Stimulated activated CD4-positive, alpha-beta T cell treated with anti-CD3 and anti-CD28 coated beads, Interleukin-1b, Interleukin-23, amount 100 ng/mL, for 24 hours (primary cell): ENCODE results near the gene ADO.
A peak's percentile ranks its signal among the peaks of the same experiment; 100 is the strongest.

Source experiments
- DNase-seq, 4 experiments: peaks; one replicate each; pipeline ENCODE4 v3.0.0-alpha.2; 2020; ENCODE audit warnings: low read depth in 4 of 4, low spot score in 1 of 4

The ADO gene

DNA sequence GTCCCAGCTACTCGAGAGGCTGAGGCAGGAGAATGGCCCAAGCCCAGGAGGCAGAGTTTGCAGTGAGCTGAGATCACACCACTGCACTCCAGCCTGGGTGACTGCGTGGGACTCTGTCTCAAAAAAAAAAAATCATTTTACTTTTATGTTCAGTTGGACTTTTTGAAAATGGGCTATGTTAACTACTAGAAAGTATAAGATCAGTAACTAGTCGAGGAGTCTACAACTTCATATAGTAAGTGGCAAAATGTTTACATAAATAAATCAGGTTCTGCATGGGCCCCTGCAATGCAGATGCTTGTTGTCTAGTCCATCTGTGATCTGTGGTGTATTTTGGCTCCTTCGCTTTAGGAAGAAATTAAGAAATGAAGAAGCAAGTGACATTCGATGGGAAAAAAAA lies 12.3 kb upstream of the ADO start:
- DNase-seq, result no peak

DNA sequence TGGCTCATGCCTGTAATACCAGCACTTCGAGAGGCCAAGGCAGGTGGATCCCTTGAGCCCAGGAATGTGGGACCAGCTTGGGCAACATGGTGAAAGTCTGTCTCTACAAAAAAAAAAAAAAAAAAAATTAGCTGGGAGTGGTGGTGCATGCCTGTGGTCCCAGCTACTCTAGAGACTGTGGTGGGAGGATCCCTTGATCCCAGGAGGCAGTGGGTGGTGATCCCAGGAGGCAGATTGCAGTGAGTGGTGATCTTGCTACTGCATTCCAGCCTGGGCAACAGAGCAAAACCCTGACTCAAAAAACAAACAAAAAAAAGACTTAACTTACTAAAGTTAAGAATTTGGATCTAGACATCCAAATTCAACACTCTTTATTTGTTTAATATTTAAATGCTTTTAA lies 10.2 kb upstream of the ADO start:
- DNase-seq, result no peak

DNA sequence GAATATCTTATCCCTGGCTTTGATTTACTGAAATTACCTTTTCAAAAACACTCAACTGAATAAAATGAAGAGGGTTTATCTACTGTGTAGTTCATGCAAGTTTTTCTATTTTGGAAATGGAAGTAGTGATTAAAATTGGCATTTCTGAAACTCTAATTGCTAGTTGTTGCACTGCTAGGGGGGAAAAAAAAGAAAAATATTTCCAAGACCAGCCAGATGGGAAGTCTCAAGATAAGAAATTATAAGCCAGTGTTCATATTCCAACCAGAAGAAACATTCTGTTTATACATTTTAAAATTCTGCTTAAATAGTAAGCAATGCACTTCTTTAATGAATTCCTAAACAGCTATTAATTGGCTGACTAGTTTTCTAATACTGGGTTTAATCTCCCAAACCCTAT lies 9.4 kb upstream of the ADO start:
- DNase-seq, result no peak

DNA sequence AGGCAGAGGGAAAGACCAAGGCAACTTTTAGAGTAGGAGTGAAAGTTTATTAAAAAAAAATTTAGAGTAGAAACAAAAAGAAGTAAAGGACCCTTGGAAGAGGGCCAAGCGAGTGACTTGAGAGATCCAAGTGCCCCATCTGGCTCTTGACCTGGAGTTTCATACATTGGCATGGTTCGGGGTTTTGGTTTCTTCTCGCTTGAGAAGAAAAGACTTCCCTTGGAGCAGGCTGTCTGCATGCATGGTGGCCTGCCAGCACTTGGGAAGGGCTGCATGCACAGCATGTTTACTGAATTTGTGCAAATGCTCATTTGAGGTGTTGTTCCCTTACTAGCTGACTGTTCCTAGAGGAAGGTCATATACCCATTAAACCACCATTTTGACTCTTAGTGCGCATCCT lies 8.8 kb upstream of the ADO start:
- no peak for DNase-seq

DNA sequence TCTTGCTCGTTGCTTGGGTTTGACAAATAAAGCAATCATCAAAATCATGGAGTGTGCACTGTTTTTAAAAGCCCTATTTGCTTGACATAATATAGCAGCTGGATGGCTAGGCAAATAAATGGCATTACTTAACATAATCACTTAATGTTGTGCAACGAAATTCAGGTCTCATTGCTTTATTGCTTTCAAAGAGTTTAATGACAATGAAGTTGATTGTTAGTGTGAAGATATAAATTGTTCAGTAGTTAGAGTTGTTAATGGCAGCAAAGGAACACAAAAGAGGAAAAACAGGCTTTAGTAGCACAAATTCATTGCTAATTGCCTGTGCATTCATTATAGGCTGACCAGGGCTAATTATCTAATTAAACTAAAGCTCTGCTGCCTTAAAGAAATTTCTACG lies 7.6 kb upstream of the ADO start:
- DNase-seq, result no peak

DNA sequence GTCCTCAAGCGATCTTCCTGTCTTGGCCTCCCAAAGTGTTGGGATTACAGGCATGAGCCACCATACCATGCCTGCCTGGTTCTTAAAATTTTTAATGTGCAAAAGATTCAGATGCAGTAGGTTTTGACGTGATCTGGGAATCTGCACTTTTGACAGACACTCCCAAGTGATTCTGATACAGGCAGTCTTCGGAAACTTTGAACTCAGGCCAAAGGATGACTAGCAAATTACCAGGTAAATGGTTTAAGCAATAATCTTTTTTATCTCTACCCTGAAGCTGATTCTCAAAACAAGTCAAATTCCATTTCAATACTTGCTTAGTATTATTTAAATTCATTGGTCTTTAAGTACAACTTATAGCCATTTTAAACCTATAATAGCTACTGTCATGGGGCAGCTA lies 2.6 kb upstream of the ADO start:
- DNase-seq, result no peak

DNA sequence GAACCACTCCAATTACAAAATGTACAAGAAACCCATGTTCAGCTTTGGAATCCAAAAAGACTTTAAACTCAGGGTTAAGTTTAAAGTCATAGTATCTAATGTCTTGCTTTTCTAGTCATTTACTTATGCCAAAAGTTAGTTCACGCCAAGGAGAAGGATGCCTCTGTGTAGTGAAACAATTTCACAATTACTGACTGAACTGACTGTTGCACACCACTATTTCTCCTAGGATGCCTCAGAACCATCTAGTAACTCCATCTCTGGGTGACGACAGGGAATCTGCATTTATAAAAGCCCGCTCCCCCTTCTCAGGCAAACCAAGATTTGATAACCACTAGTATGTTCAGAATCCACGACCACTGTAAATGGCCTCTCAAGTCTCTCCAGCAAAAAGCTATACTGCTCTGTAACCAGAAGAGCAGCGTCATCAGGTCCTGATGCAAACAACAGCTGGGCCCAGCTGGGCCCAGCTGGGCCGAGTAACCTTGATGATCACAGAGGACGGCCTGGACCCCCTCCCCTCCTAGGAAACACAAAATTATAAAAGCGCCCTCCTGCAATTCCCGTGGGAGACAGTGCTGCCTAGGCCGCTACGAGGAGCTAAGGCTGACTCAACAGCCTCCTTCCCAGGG lies 680 bp upstream of the ADO start:
- no peak for DNase-seq

DNA sequence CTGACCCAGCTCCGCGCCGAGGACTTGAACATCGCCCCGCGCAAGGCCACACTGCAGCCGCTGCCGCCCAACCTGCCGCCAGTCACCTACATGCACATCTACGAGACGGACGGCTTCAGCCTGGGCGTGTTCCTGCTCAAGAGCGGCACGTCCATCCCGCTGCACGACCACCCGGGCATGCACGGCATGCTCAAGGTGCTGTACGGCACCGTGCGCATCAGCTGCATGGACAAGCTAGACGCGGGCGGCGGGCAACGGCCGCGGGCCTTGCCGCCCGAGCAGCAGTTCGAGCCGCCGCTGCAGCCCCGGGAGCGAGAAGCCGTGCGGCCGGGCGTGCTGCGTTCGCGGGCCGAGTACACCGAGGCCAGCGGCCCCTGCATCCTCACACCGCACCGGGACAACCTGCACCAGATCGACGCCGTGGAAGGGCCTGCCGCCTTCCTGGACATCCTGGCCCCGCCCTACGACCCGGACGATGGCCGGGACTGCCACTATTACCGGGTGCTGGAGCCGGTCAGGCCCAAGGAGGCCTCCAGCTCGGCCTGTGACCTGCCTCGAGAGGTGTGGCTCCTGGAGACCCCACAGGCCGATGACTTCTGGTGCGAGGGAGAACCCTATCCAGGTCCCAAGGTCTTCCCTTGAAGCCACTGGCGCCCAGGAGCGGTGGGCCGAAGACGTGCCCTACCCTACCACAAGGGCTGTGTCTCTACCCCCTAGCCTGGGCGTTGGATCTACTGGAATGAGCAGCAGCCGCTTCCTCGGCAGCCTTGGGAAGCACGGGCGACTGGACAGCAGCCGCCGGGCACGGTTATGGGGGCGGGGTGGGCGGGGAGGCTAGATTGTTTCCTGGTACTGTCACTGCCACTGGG lies 945 bp downstream of the ADO start:
- no peak for DNase-seq

DNA sequence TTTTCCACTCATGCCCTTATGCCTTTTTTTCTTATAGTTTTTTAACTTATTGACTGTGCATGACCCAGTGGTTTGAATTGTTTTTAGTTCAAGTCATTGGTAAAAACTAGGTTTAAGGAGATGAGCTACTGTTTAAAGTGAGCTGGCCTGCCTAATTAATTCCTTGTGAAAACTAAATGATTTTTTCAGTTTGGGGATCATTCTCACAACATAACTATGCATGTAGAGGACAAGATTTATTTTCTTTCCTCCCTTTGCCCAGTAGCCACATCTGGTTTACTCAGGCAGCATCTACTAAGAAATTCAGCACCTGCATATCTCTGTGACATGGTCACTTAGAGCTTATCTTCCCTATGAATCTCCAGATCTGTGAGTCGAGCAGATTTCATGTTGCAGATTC lies 1.7 kb downstream of the ADO start:
- no peak for DNase-seq

DNA sequence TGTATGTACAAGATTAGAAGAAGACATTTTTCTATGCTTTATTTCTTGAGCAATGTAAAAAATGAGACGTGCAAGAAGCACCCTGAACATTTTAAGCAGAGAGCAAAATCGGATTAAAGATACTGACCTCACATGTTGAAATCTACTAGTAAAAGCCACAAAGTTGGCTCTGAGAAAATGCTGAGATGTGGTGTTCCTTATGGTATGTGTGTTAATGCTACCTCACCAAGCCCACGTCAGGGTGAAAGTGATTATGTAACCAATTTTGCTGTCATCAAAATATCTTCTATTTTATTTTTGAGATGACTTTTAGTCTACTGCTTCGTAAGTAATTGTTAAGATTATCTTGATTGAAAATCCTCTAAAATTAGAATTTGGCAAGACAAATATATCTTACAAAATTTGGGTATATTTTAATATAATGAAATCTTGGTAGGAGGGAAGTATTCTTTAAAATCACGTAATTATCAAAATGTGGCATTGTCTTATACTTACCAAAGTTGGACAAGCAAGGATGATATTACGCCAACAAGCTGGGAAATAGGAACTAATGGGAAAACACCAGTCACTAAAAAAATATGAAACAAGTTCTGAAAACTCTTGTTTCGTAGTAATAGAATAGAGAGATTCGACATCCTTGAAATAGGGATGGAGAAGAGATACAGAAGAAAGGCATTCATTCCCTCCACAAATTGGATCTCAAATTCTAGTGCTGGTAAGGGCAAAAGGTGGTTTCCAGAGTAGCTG lies 5.8 kb downstream of the ADO start:
- DNase-seq, result no peak

DNA sequence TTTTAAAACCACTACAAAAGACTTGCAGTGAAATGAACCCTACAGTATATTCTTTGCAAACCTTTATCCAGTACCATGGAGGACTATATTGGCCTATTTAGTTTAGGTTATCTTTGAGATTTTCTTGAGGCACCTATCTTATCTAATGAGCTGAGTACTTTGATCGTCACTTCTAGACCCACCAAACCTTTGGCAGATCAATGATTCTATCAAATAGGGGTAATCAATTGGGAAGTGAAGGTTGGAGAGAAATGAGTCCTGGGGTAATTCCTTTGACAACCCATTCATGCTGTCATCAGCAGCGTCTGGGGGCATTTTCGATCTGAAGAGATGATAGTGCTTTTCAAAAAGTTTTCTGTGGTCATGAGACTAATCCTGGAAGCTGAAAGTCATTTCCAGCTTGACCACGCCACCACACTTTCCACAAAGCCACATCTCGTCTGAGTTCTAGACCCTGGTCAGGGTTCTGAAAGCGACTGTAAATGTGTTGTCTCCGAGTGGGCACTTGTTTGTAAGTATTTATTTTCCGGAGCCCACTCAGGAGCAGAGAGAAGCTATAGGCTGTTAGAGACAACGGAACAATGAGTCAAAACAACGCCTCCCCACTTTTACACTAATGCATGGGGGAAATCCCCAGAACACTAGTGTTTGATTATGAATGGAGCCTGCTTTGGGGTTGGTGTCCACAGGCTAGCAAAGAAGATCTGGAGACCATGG lies 6.8 kb downstream of the ADO start:
- DNase-seq, result peak in 2 of 4 experiments; percentile 53 to 71

DNA sequence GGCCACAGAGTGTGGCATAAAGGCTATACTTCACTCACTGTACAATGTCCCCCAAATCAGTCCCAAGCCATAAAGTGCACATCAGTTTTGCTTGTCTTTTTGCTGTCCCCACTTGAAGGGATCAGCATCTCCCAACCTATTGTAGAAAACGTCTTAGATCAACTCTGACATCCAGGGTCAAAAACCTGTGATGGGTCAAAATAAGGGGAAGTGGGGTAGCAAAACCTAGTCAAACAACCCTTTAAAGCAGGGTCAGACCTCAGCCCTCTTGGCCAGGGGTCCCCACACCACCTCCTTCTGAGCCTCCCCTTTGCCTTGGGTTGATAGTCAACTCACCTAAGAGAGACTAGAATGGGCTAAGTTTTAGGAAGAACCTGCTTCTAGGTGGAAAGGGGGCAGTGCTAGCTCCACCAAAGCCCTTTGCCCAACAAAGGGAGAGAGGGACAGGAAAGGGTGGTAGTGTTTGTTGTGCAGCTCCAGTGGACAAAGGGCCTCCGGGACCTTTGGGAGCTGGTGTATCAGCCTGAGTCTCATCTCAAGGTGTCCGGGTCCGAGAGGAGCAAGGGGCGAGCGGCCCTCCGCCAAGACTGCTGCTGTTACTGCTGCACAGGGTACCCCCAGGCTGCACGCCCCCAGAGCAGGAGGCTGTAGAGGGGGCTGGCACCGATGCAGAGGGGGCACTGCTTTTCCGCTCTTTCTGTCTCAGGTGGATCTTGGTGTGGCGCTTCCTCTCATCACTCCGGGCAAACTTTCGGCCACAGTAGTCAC lies 8.3 kb downstream of the ADO start:
- DNase-seq, result no peak

DNA sequence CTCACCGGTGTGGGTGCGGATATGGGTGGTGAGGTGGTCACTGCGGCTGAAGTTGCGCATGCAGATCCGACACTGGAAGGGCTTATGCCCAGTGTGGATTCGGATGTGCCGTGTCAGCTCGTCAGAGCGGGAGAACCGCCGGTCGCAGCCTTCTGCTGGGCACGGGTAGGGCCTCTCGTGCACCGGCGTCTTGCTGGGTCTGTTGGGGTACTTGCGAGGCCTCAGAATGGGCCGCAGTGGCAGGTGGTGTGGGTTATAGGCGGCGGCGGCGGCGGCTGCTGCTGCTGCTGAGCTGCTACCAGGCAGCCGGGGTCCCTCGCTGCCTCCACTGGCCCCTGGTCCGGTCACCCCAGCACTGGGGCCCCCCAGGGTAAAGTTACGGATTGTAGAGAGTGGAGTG lies 8.9 kb downstream of the ADO start:
- DNase-seq, result no peak

DNA sequence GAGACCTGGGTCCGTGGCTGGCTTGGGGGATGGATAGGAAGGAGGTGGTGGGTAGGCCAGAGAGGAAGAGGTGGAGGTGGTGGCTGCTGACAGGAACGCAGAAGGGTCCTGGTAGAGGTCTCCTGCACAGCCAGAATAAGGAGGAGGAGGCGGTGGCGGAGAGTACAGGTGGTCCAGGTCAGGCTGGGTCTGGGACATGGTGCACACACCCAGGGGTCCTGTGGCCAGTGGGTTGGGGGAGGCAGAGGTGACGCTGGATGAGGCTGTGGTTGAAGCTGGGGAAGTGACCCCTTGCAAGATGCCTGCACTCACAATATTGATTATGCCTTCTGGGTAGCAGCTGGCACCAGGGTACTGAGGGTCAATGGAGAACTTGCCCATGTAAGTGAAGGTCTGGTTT lies 9.5 kb downstream of the ADO start:
- DNase-seq, result no peak

DNA sequence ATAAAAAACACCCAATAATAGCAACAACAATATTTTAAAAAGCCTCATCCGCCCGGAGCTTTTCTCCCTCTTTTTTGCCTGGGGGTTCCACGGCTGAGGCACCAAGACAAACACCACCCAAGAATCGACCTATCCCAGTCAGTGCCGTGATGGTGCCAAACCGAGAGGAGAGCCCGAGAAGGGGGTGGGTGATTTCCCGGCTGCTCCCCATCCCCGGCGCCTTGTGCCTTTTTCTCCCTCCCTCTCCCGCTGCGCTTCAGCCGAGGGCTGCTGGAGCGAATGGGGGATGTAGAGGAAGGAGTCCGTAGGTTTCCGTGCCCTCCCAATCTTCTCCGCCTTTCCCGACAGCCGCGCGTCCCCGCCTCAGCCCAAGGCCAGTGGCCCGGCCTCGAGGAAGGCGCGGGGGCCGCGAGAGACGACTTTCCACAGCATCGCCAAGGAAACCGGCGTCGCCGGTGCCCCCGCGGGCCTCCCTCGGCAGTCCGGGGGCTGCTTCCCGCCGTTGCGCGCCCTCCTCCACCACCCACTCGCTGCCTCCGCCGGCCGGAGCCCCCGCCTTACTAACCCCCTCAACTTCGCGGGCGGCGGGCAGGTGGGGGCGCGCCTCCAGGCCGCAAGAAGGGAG lies 10.3 kb downstream of the ADO start:
- DNase-seq, result no peak

DNA sequence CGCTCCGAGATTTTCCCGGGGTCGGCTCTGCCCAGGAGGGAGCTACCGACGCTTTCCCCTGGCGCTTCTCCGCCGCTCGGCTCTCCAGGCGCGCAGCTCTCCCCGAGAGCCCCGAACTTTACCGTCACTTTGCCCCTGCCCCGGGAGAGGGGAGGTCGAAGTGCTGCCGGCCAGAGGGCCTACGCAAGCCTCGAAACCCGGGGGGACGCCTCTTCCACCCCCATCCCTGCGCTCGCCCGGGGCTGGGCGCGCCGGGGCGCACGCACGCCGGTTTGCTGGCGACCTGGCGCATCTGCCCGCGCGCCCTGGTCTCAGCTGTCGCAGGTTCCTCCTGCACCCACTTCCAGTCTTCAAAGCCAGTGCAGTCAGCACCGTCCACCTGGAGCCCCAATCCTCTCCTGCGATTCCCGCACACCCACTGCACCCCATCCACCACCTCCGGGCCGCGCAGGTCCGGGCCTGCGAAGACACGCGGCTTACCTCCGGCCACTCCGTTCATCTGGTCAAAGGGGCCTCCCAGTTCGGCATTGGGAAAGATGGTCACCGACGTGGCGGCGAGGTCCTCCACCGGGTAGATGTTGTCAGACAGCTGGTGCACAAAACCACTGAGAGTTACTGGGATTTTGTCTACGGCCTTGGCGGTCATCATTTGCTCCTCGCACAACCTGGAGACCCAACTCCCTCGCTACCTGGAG lies 11.0 kb downstream of the ADO start:
- DNase-seq, result no peak

DNA sequence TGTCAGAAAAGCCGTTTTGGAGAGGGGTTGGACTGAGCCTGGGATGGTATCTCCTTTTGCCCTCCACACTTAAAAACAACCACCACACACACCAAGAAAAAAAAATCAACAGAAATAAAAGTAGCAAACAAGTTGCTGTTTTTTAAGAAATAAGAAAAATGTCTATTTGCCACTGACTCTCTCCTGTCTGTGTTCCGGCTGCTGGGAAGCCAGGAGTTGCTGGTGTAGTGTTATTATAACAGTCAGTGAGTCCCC lies 11.5 kb downstream of the ADO start:
- DNase-seq, result no peak

DNA sequence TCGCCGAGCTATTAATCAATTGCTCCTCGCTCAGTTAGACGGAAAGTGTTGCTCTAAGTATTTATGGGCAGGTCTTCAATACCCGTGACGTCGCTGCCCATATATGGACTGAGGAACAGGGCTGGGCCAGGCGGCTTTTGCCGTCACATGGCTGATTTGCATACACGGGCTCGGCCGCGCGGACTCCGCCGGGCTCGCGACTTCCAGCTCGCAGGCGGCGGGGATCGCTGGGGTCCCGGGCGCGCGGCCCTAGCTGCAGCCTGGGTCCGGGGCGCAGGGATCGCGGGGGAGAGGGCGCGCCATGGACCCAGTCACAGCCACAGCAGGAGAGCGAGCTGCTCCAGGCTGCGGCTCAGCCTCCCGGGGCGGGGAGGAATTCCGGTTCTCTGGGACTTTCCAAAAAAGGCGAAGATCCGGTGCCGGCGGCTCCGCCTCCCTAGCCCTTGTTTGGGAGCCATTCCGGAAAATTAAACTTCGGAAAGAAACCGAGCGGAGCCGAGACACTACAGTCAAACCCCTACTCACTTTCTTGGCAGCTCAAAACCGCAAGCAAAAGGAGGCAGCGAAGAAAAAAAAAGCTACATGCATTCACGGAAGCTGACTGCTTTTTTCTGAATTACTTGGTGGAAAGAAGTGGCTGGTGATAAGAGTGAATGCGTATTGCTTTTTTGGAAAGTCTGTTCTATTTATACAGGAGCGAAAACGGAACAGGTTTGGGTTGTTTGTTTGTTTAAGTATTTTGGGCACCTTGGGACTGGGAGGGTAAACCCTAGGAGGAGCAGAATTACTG lies 12.0 kb downstream of the ADO start, which contains the start of gene EGR2:
Gene EGR2, minus strand, starts transcription at position 36 of the 790 bp plus-strand sequence. CDS start 337 bp downstream, outside the sequence.
- peak; percentile 80 to 92 (median 87) for DNase-seq
